Thyroid gland (tissue), 4 donors: ENCODE data around the gene C1QB.

Experiments used
- CTCF ChIP-seq, 6 experiments: fragments of 200-600 bp in 3 of 6; fragments of 450-650 bp in 3 of 6; sonication (generic) in 3 of 6; IDR thresholded peaks; one replicate each; pipeline ENCODE4 v1.5.1; 2016 to 2019; ENCODE audit warnings: antibody characterized with exemption in 6 of 6, mild to moderate bottlenecking in 2 of 6, inconsistent platforms in 1 of 6, moderate library complexity in 1 of 6
- POLR2A ChIP-seq, 2 donors: fragments of 450-650 bp; IDR thresholded peaks; one replicate each; pipeline ENCODE4 v1.6.1; 2017; ENCODE audit warnings: antibody characterized with exemption in 2 of 2, mild to moderate bottlenecking in 2 of 2, moderate library complexity in 1 of 2

GRCh38 chr1:22637907-22638445, 15.1 kb upstream of the C1QB start:
- TF ChIP-seq CTCF (IDR thresholded peaks at IDR 0.05) (no peak), POLR2A (IDR thresholded peaks at IDR 0.05) (no peak)
